Thyroid gland (tissue), 4 donors: ENCODE measurements around the gene ASIC5. TPM values are rescaled to one million over a fixed set of nuclear protein-coding genes. Genes with fewer than 3 reads are reported as not detected.

Experiments
- DNase-seq, 2 donors: peaks; one replicate each; pipeline ENCODE4 v3.0.0-alpha.2; 2019
- H3K27ac ChIP-seq, 3 donors: fragments of 200-600 bp; sonication (generic); 1 replicate in 2 of 3; 2 replicates in 1 of 3; pipeline ENCODE4 v1.5.1; 2016 to 2019; ENCODE audit warnings: mild to moderate bottlenecking in 1 of 3, moderate library complexity in 1 of 3
- H3K27me3 ChIP-seq: fragments of 200-600 bp; sonication (generic); one replicate; pipeline ENCODE4 v1.5.1; 2019
- H3K36me3 ChIP-seq, 2 donors: fragments of 200-600 bp; sonication (generic); one replicate each; pipeline ENCODE4 v1.5.1; 2016 to 2019
- H3K4me1 ChIP-seq, 2 donors: fragments of 200-600 bp; sonication (generic); one replicate each; pipeline ENCODE4 v1.5.1; 2017 to 2019
- H3K4me3 ChIP-seq, 3 donors: fragments of 200-600 bp; sonication (generic); replicated peaks in 1 of 3; 1 replicate in 2 of 3; 2 replicates in 1 of 3; pipeline ENCODE4 v1.5.1; 2016; ENCODE audit warnings: mild to moderate bottlenecking in 1 of 3
- H3K9me3 ChIP-seq: fragments of 200-600 bp; sonication (generic); one replicate; pipeline ENCODE4 v1.5.1; 2017
- POLR2A ChIP-seq, 2 donors: fragments of 450-650 bp; IDR thresholded peaks; one replicate each; pipeline ENCODE4 v1.6.1; 2017; ENCODE audit warnings: antibody characterized with exemption in 2 of 2, mild to moderate bottlenecking in 2 of 2, moderate library complexity in 1 of 2
- WGBS, 2 donors: methylation state at CpG; one replicate each; pipeline ENCODE4 v1.1.5; 2017; 5-methylcytosine and 5-hydroxymethylcytosine counted together
- intact Hi-C: fragments of 100-400 bp; cut with DNase I; formaldehyde crosslinking; loops from one replicate; pipeline ENCODE4 v1.15.1; 2023
- total RNA-seq, 4 donors: library from RNA; depleted of rRNA; stranded (reverse); fragments of >200 nt; gene quantifications; one replicate each; pipeline ENCODE4 v1.2.3, GENCODE V29; 2016

ASIC5 gene
- total RNA-seq, 4 donors from 2014 or later = not detected

DNA sequence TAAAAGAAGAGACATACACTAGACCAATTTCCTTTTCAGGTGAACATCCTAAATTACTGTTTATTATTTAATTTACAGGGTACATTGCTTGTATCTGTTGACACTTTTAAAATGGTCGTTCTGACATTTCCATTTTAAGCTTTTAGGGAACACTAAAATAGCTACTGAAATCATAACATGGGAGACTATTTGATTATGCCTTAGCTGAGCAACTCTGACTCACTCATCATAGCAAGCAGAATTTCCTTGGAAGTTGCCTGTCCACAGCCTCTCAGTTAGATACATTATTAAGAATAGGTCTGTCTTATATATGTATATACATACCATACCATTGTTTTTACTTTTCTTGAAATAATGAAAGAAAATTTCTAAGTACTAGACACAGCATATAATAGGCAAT, 85.3 kb downstream of the ASIC5 start:
- DNase-seq = no peak
- Histone ChIP-seq H3K27ac (no peak overlapping the region), H3K9me3 (no peaks in the 10 kb centered on the region), H3K36me3 (no peaks in the 10 kb centered on the region), H3K27me3 (no peaks in the 10 kb centered on the region), H3K4me3 (no peak overlapping the region), H3K4me1 (peaks cover 5 to 15% of the 10 kb centered on the region in 2 donors)
- intact Hi-C loops = loop anchor here (10.0 kb wide), 1 partner anchor 256 kb away; no protein-coding TSS in a partner anchor
- no peak for TF ChIP-seq POLR2A (IDR thresholded peaks at IDR 0.05)
- 77 to 85% methylated on average over 1 of the region's 1 CpG for WGBS, 2 donors

Other genes with a start within 250 kb of the ASIC5 start
- gene GUCY1A1, start 199.4 kb downstream of the ASIC5 start, total RNA-seq = 10 to 100 TPM; 11.4 to 25.8 (median 17.5) TPM
- 10 to 100 TPM in 1 of 4 donors, 1 to 10 TPM in 3; 5.0 to 11.3 (median 7.3) TPM for gene GUCY1B1, start 107.3 kb downstream of the ASIC5 start, total RNA-seq
- not detected for gene TDO2, start 37.4 kb upstream of the ASIC5 start, total RNA-seq
- 10 to 100 TPM; 31.9 to 36.3 (median 35.6) TPM for gene CTSO, start 87.6 kb upstream of the ASIC5 start, total RNA-seq